H1 (cell line): Measurements from ENCODE around the gene ITSN1. TPM values are rescaled to one million over a fixed set of nuclear protein-coding genes. Genes with fewer than 3 reads are reported as not detected.

Source experiments
- CTCF ChIA-PET: fragments of 300-600 bp; sonication (Branson Sonifier 250); formaldehyde crosslinking; loops from one replicate; lab custom pipeline; 2021; ENCODE audit not compliant: partially characterized antibody; lab: Charles Lee
- POLR2A ChIA-PET: fragments of 300-600 bp; sonication (Branson Sonifier 250); formaldehyde crosslinking; loops from one replicate; lab custom pipeline; 2021; ENCODE audit warnings: inconsistent platforms; ENCODE audit not compliant: partially characterized antibody; lab: Charles Lee
- DNase-seq, 2 experiments: peaks; one replicate each; pipeline versions ENCODE4 v3.0.0 to v3.0.0-alpha.2; 2010 to 2022; ENCODE audit warnings: low spot score in 2 of 2, low read depth in 1 of 2, mixed read lengths in 1 of 2
- FAIRE-seq: peaks from 2 replicates; lab custom pipeline; 2011; peaks lifted over from hg19 to GRCh38; lab: Jason Lieb, UNC
- H2AFZ ChIP-seq: 2 replicates; pipeline ENCODE4 v1.8.1; 2012; ENCODE audit warnings: low read length, inconsistent platforms
- H2AK5ac ChIP-seq: 2 replicates; pipeline ENCODE4 v1.6.1; 2013; ENCODE audit warnings: low read depth, low read length
- H2BK120ac ChIP-seq: replicated peaks from 2 replicates; pipeline ENCODE3; 2013; ENCODE audit warnings: low read depth, low read length, inconsistent platforms
- H2BK12ac ChIP-seq: 2 replicates; pipeline ENCODE4 v1.6.1; 2013; ENCODE audit warnings: low read depth, low read length
- H2BK15ac ChIP-seq: 2 replicates; pipeline ENCODE4 v1.6.1; 2013; ENCODE audit warnings: low read length
- H2BK20ac ChIP-seq: 2 replicates; pipeline ENCODE4 v1.6.1; 2013; ENCODE audit warnings: low read length
- H2BK5ac ChIP-seq: 2 replicates; pipeline ENCODE4 v1.6.1; 2013; ENCODE audit warnings: low read depth, low read length
- H3K14ac ChIP-seq: 2 replicates; pipeline ENCODE4 v1.6.1; 2013; ENCODE audit warnings: inconsistent platforms; ENCODE audit not compliant: insufficient read length
- H3K18ac ChIP-seq: 2 replicates; pipeline ENCODE4 v1.6.1; 2013; ENCODE audit warnings: low read length; ENCODE audit errors: extremely low read depth
- H3K23ac ChIP-seq: 2 replicates; pipeline ENCODE4 v1.6.1; 2013; ENCODE audit warnings: inconsistent platforms; ENCODE audit not compliant: insufficient read length
- H3K23me2 ChIP-seq: 2 replicates; pipeline ENCODE4 v1.6.1; 2013; ENCODE audit warnings: low read depth, low read length
- H3K27ac ChIP-seq: 2 replicates; pipeline ENCODE4 v1.6.1; 2011; ENCODE audit warnings: low read depth, low read length, inconsistent platforms
- H3K27me3 ChIP-seq, 4 experiments: replicated peaks in 1 of 4; 1 replicate in 1 of 4; 2 replicates in 3 of 4; pipeline versions ENCODE4 v1.6.1 to v1.8.1; 2011 to 2013; ENCODE audit warnings: low read length in 3 of 4, mild to moderate bottlenecking in 3 of 4, inconsistent platforms in 2 of 4, mixed read lengths in 2 of 4, moderate library complexity in 1 of 4; ENCODE audit not compliant: control insufficient read depth in 3 of 4, insufficient read depth in 3 of 4; ENCODE audit errors: extremely low read depth in 1 of 4
- H3K36me3 ChIP-seq, 4 experiments: 2 replicates each; pipeline versions ENCODE4 v1.6.1 to v1.8.1; 2011 to 2013; ENCODE audit warnings: mild to moderate bottlenecking in 4 of 4, low read length in 3 of 4, moderate library complexity in 2 of 4, control low read depth in 1 of 4, inconsistent platforms in 1 of 4; ENCODE audit not compliant: insufficient read depth in 4 of 4, control insufficient read depth in 2 of 4
- H3K4ac ChIP-seq: replicated peaks from 2 replicates; pipeline ENCODE3; 2013; ENCODE audit warnings: low read length, low read depth, mixed read lengths, inconsistent platforms; ENCODE audit not compliant: insufficient read length
- H3K4me1 ChIP-seq, 4 experiments: replicated peaks in 1 of 4; 1 replicate in 1 of 4; 2 replicates in 3 of 4; pipeline versions ENCODE4 v1.6.1 to v1.8.1; 2011 to 2013; ENCODE audit warnings: low read length in 3 of 4, inconsistent platforms in 2 of 4, mixed read lengths in 1 of 4; ENCODE audit not compliant: insufficient read depth in 4 of 4, control insufficient read depth in 3 of 4
- H3K4me2 ChIP-seq, 2 experiments: 2 replicates each; pipeline versions ENCODE4 v1.6.1 to v1.8.1; 2011 to 2013; ENCODE audit warnings: low read depth in 2 of 2, low read length in 2 of 2, control low read depth in 1 of 2, inconsistent platforms in 1 of 2, mild to moderate bottlenecking in 1 of 2; ENCODE audit not compliant: insufficient read depth in 1 of 2
- H3K4me3 ChIP-seq, 4 experiments: fragments of 200-600, 300-600 bp in 1 of 4; sonication (generic), shearing (Covaris generic), sonication (Bioruptor Twin) in 1 of 4; 2 replicates each; pipeline versions ENCODE4 v1.5.1 to v1.8.1; 2011 to 2016; ENCODE audit warnings: low read length in 4 of 4, low read depth in 3 of 4, control low read depth in 2 of 4, inconsistent platforms in 2 of 4, mild to moderate bottlenecking in 2 of 4, mixed read lengths in 1 of 4, moderate library complexity in 1 of 4; ENCODE audit not compliant: insufficient read depth in 2 of 4; ENCODE audit errors: extremely low read depth in 1 of 4
- H3K56ac ChIP-seq: replicated peaks from 2 replicates; pipeline ENCODE3; 2013; ENCODE audit warnings: low read depth, mild to moderate bottlenecking, mixed read lengths, low read length, inconsistent platforms; ENCODE audit not compliant: insufficient read length
- H3K79me1 ChIP-seq: 2 replicates; pipeline ENCODE4 v1.6.1; 2013; ENCODE audit warnings: low read depth, low read length, control low read depth
- H3K79me2 ChIP-seq, 2 experiments: 2 replicates each; pipeline versions ENCODE4 v1.6.1 to v1.8.1; 2012 to 2013; ENCODE audit warnings: low read length in 2 of 2, mild to moderate bottlenecking in 2 of 2, inconsistent platforms in 1 of 2; ENCODE audit not compliant: insufficient read depth in 2 of 2, control insufficient read depth in 1 of 2
- H3K9ac ChIP-seq, 4 experiments: replicated peaks in 1 of 4; 1 replicate in 1 of 4; 2 replicates in 3 of 4; pipeline versions ENCODE4 v1.6.1 to v1.8.1; 2011 to 2013; ENCODE audit warnings: low read depth in 3 of 4, low read length in 3 of 4, control low read depth in 2 of 4, mild to moderate bottlenecking in 2 of 4, moderate library complexity in 2 of 4, inconsistent platforms in 1 of 4; ENCODE audit errors: extremely low read depth in 1 of 4
- H3K9me3 ChIP-seq, 2 experiments: 2 replicates each; pipeline versions ENCODE4 v1.6.1 to v1.8.1; 2012 to 2013; ENCODE audit warnings: mild to moderate bottlenecking in 2 of 2, moderate library complexity in 2 of 2, control low read depth in 1 of 2, inconsistent platforms in 1 of 2, low read depth in 1 of 2, low read length in 1 of 2, mixed read lengths in 1 of 2; ENCODE audit not compliant: insufficient read depth in 2 of 2
- H4K20me1 ChIP-seq, 2 experiments: replicated peaks in 1 of 2; 2 replicates each; pipeline versions ENCODE3 to v1.8.1; 2011 to 2013; ENCODE audit warnings: inconsistent platforms in 2 of 2, low read length in 2 of 2, mild to moderate bottlenecking in 1 of 2; ENCODE audit not compliant: insufficient read depth in 2 of 2, control insufficient read depth in 1 of 2
- H4K5ac ChIP-seq: 2 replicates; pipeline ENCODE4 v1.6.1; 2013; ENCODE audit warnings: low read length, low read depth, mixed read lengths, inconsistent platforms; ENCODE audit not compliant: insufficient read length
- H4K8ac ChIP-seq: 2 replicates; pipeline ENCODE4 v1.8.0; 2013; ENCODE audit warnings: mild to moderate bottlenecking, moderate library complexity, low read length, inconsistent platforms; ENCODE audit not compliant: insufficient read depth; ENCODE audit errors: extremely low read depth
- H4K91ac ChIP-seq: replicated peaks from 2 replicates; pipeline ENCODE3; 2013; ENCODE audit warnings: low read length, mixed read lengths, inconsistent platforms; ENCODE audit not compliant: insufficient read length
- CBX5 ChIP-seq: fragments of 300-800, 300-1000 bp; sonication (generic); IDR thresholded peaks from 2 replicates; pipeline ENCODE4 v1.7.1; 2016; ENCODE audit warnings: antibody characterized with exemption, low read length, low read depth
- GTF2F1 ChIP-seq: IDR thresholded peaks from 2 replicates; pipeline ENCODE4 v1.6.1; 2012; ENCODE audit warnings: low read depth, low read length, improper control_type of control experiment, borderline replicate concordance
- RNF2 ChIP-seq: fragments of 200-900, 300-1000 bp; sonication (generic); IDR thresholded peaks from 2 replicates; pipeline ENCODE4 v1.7.1; 2016; ENCODE audit warnings: borderline replicate concordance, low read depth, mild to moderate bottlenecking, antibody characterized with exemption, low read length; ENCODE audit not compliant: poor library complexity, severe bottlenecking; ENCODE audit errors: missing control alignments
- WGBS, 2 experiments: shearing (Covaris generic) in 1 of 2; methylation state at CpG; one replicate each; pipeline versions ENCODE4 v1.1.6 to v1.1.7; 2013 to 2015; ENCODE audit warnings: low lambda C conversion rate in 2 of 2, mixed read lengths in 2 of 2, inconsistent platforms in 1 of 2, low coverage in 1 of 2, missing lambda C conversion rate in 1 of 2; ENCODE audit not compliant: insufficient replicate concordance in 2 of 2, insufficient coverage in 1 of 2, insufficient read length in 1 of 2; ENCODE audit errors: extremely low coverage in 1 of 2, missing lambda C conversion rate in 1 of 2; 5-methylcytosine and 5-hydroxymethylcytosine counted together
- polyA plus RNA-seq, 7 experiments: library from polyadenylated mRNA; depleted of rRNA in 3 of 7; stranded (reverse) in 5 of 7; unstranded in 2 of 7; fragments of >200 nt in 5 of 7; fragments of 200-250 nt in 2 of 7; gene quantifications; 1 replicate in 5 of 7; 2 replicates in 1 of 7; 4 replicates in 1 of 7; pipeline versions ENCODE4 v1.2.1 to v1.2.3, GENCODE V29; 2011 to 2013; ENCODE audit warnings: missing spikeins in 2 of 7, mixed read lengths in 2 of 7
- total RNA-seq: library from RNA; stranded (reverse); fragmentation: NEBNext Ultra II Directional; extraction: Animal tissue kit (Norgen Biotek cat#: 25700); gene quantifications from 2 replicates; pipeline ENCODE4 v1.2.1, GENCODE V29; 2021

Gene ITSN1
- total and polyA plus RNA-seq, 2 of the 8 experiments (the other 6 are each of a cell fraction or from before 2014, with no cell fraction given): 60.8 to 78.1 TPM

- Histone ChIP-seq H2BK20ac (no peak overlapping the region), H3K23me2 (peaks cover 3% of the 10 kb centered on the region), H3K9ac (no peak overlapping the region), H2BK15ac (no peak overlapping the region), H2AK5ac (no peak overlapping the region), H3K36me3 (peaks cover 7 to 20% (median 13%) of the 10 kb centered on the region in 4 experiments; a peak in 6 of 8 replicates), H3K79me2 (no peaks in the 10 kb centered on the region), H4K20me1 (peaks cover 2 to 9% of the 10 kb centered on the region in 2 experiments), H3K56ac (no peak overlapping the region), H3K27me3 (no peaks in the 10 kb centered on the region), H3K4ac (no peak overlapping the region), H2AFZ (no peak overlapping the region), H3K23ac (no peak overlapping the region), H3K4me3 (no peak overlapping the region), H4K5ac (no peak overlapping the region), H3K4me2 (no peak overlapping the region), H3K14ac (no peak overlapping the region), H4K8ac (no peak overlapping the region), H4K91ac (no peak overlapping the region), H3K27ac (no peak overlapping the region), H2BK12ac (no peak overlapping the region), H3K79me1 (no peaks in the 10 kb centered on the region), H2BK5ac (no peak overlapping the region), H2BK120ac (no peak overlapping the region), H3K9me3 (no peaks in the 10 kb centered on the region), H3K18ac (no peak overlapping the region), H3K4me1 (peaks cover 3 to 8% (median 6%) of the 10 kb centered on the region in 4 experiments; a peak in 6 of 7 replicates)
- ChIA-PET POLR2A (interaction anchor here (1.0 kb wide), 1 partner anchor 10 kb away, joined by 3 read pairs; no protein-coding TSS in a partner anchor), CTCF (interaction anchor here (0.6 to 1.7 kb wide), 3 partner anchors 17 to 194 kb away, joined by 3 to 4 read pairs (median 4); no protein-coding TSS in a partner anchor)
- 91% methylated on average over 5 of the region's 5 CpGs; no CpG with 5 or more reads in 1 of the 2 experiments for WGBS, 2 experiments
- TF ChIP-seq CBX5 (no peak), RNF2 (no peak), GTF2F1 (no peak)
- no peak for DNase-seq
- FAIRE-seq: no peak
These were observed 256.9 kb downstream of the ITSN1 start for GRCh38 chr21:33899199-33899598.
